Measurements from ENCODE around the gene PIAS1.
"Not testable (repeated sequence)": the region's sequence is repeated elsewhere in the genome, so short reads cannot be mapped to it uniquely, and the experiment has no call there.

The PIAS1 gene

DNA sequence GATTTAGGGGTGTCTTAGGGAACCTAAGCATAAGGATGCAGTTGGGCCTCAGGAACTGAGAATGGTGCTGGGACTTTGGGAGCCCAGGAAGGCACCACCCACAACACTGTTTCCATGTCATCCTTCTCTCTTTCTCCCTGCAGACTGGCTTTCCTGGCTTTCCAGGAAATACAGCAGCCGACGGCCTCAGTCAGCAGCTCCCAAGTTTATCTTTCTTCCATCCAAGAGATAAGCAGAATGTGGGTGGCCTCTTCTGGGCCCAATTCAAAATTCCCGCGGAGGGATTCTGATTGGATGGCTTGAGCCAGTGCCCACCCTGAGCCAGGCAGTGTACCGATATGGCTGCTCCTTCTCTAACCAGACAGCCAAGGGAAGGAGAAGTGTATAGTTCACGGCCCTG, 179.9 kb downstream of the PIAS1 start:
- Histone ChIP-seq H3K9me3 (no peaks in the 10 kb centered on the region), H3K4me2 (no peak overlapping the region), H3K9ac (no peak overlapping the region), H3K4me3 (no peak overlapping the region), H3K4me1 (peaks cover 63% of the 10 kb centered on the region), H3K27me3 (no peaks in the 10 kb centered on the region), H4K20me1 (no peaks in the 10 kb centered on the region), H3K27ac (peak overlapping the region; percentile 62; the same call in 1 of the 2 replicates), H3K36me3 (no peaks in the 10 kb centered on the region)
- TF ChIP-seq Cebpa-rat (IDR thresholded peaks at IDR 0.05) = no peak

DNA sequence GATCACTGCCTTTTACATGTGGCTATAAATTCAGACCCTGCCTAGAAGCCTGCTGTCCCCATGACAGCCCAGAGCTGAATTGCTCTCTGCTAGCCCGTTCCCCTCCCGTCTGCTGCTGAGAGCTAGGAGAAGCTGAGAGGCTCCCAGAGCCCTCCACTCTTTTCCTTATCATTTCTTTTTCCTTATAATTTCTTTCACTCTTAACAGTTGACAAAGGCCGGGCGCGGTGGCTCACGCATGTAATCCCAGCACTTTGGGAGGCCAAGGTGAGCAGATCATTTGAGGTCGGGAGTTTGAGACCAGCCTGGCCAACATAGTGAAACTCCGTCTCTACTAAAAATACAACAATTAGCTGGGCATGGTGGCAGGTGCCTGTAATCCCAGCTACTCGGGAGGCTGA, 180.4 kb downstream of the PIAS1 start:
- H3K4me1 ChIP-seq = peaks cover 63% of the 10 kb centered on the region
- not testable (repeated sequence) for H3K4me3 ChIP-seq, H3K9me3 ChIP-seq, H4K20me1 ChIP-seq, H3K27me3 ChIP-seq, H3K9ac ChIP-seq, H3K4me2 ChIP-seq, H3K27ac ChIP-seq, H3K36me3 ChIP-seq

DNA sequence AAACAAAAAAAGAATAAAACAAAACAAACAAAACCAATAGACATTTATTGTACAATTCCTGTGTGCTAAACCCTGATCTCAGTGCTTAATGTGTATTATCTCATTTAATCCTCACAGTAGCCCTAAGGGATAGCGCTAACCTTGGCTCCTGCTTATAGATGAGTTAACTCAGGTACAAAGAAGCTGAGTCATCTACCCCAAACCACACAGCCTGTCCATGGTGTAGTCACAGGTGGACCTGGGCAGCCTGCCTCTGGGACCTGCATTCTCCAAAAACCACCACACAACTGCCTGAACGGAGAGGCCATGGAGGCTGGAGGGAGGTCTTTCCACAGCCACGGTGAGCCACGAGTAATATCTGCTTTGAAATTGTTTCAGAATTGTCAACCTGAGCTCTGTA, 180.9 kb downstream of the PIAS1 start:
- peaks cover 60% of the 10 kb centered on the region for H3K4me1 ChIP-seq
- no peak overlapping the region for H3K9ac ChIP-seq
- H3K36me3 ChIP-seq = no peaks in the 10 kb centered on the region
- no peaks in the 10 kb centered on the region for H3K9me3 ChIP-seq
- no peak for TF ChIP-seq Cebpa-rat (IDR thresholded peaks at IDR 0.05)
- H3K4me3 ChIP-seq = no peak overlapping the region
- no peaks in the 10 kb centered on the region for H3K27me3 ChIP-seq
- H4K20me1 ChIP-seq = no peaks in the 10 kb centered on the region
- H3K4me2 ChIP-seq = no peak overlapping the region
- no peak overlapping the region for H3K27ac ChIP-seq

DNA sequence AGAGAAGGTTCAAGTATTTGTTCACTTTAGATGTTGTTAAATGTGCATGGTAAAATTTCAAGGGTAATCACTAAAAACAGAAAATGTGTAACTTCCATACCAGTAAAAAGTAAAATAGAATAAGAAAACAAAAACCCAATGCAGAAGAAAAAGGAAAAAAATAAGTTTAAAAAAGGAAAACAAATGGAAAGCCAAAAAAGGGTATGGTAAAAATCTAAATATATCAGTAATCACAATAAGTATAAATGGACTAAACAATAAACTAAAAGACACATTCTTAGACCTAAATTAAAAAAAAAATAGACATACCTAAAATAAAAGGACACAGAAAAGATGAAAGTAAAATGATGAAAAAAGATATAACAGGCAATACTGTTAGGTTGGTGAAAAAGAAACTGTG, 184.9 kb downstream of the PIAS1 start:
- Histone ChIP-seq H4K20me1 (no peaks in the 10 kb centered on the region), H3K27ac (no peak overlapping the region), H3K4me2 (no peak overlapping the region), H3K9ac (no peak overlapping the region), H3K4me1 (peaks cover 21% of the 10 kb centered on the region), H3K4me3 (no peak overlapping the region), H3K9me3 (peaks cover 25% of the 10 kb centered on the region), H3K36me3 (no peaks in the 10 kb centered on the region), H3K27me3 (no peaks in the 10 kb centered on the region)
- TF ChIP-seq Cebpa-rat (IDR thresholded peaks at IDR 0.05) = no peak

- H3K27ac ChIP-seq = no peak overlapping the region
- H3K4me2 ChIP-seq = no peak overlapping the region
- H3K4me3 ChIP-seq = no peak overlapping the region
- peaks cover 34% of the 10 kb centered on the region for H3K9me3 ChIP-seq
- H3K4me1 ChIP-seq = peaks cover 19% of the 10 kb centered on the region
- H3K27me3 ChIP-seq = no peaks in the 10 kb centered on the region
- TF ChIP-seq Cebpa-rat (IDR thresholded peaks at IDR 0.05) = no peak
- H3K36me3 ChIP-seq = no peaks in the 10 kb centered on the region
- H3K9ac ChIP-seq = no peak overlapping the region
- H4K20me1 ChIP-seq = no peaks in the 10 kb centered on the region
Observed at GRCh38 chr15:68241088-68241935, 187.2 kb downstream of the PIAS1 start.

All from BLaER1 (cell line).